ENCODE data around the gene SLC11A2. TPM values are rescaled to one million over a fixed set of nuclear protein-coding genes. Genes with fewer than 3 reads are reported as not detected.

Gene SLC11A2
- total and polyA plus RNA-seq, 2 of the 13 experiments (the other 11 are each of a cell fraction or from before 2014, with no cell fraction given): 71.7 to 77.0 TPM

DNA sequence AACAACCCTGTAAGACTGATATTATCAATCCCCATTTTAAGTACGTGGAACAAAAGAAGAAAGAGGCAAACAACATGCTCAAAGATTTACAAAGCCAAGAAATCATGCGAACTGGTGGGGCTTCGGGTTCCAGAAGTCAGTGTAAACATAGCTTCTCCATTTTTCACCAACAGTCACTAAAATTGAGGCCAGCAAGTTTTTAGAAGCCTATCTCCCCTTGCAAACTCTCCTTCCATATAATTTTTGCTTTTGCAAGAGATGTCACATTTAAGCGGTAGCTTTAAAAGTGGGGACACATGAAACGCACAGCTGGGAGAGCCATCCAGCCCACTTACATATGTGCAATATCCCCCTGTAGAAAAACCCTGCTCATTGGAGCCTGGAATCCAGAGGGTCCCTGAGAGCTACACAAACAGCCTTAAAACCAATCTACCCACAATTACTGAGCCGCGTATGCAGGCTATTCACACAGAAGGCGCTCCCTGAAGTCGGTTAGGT, 797 bp downstream of the SLC11A2 start:
- peak overlapping the region; percentile 95 for H3K9ac ChIP-seq (ENCODE audit: insufficient read depth, low read depth, low read length)
- BruUV-seq (replicated peaks): no TSS peak
- ATAC-seq: no peak
- H2AFZ ChIP-seq (ENCODE audit: low read length): no peak overlapping the region
- H3K79me2 ChIP-seq (ENCODE audit: insufficient read depth, low read length): peaks cover 49% of the 10 kb centered on the region
- CTCF ChIA-PET (ENCODE audit: low intra/inter-chr PET ratio, low total read pairs): no interaction called here
- FAIRE-seq: no peak
- peak overlapping the region; percentile 89 for H3K4me2 ChIP-seq (ENCODE audit: low read depth, low read length)
- intact Hi-C loops (cut with micrococcal nuclease; ENCODE audit: unreplicated experiment) (loop anchor here (10.0 kb wide), 1 partner anchor 1901 kb away; no protein-coding TSS in a partner anchor), in situ Hi-C loops (cut with HindIII; ENCODE audit: extremely low pct_ligation_motif_present, low pct_unique_long_range_greater_than_20kb) (loop anchor here (10.0 kb wide), 1 partner anchor 201 kb away; no protein-coding TSS in a partner anchor)
- peak overlapping the region; percentile 59 to 79 (median 79) for H3K4me3 ChIP-seq (replicated peaks in 1 of 3; ENCODE audit: insufficient read depth in 1 of 3, low read depth in 2 of 3, low read length in 3 of 3)
- 0 out of 2 replicates have a peak, but pooled peaks have one; percentile 25 for TF ChIP-seq ZNF558 (CRISPR knock-in tag; IDR thresholded peaks at IDR 0.05; ENCODE audit: borderline replicate concordance)
- peak; percentile 5; the same call in 1 of the 2 replicates for TF ChIP-seq ZNF335 (CRISPR knock-in tag; IDR thresholded peaks at IDR 0.05)
- peak; percentile 29; the same call in 1 of the 2 replicates for TF ChIP-seq HMG20A (CRISPR knock-in tag; IDR thresholded peaks at IDR 0.05; ENCODE audit: borderline replicate concordance)
- no peak for TF ChIP-seq ZZZ3 (CRISPR knock-in tag; IDR thresholded peaks at IDR 0.05; ENCODE audit: borderline replicate concordance)
- no peak for TF ChIP-seq ARNT2 (CRISPR knock-in tag; IDR thresholded peaks at IDR 0.05; ENCODE audit: low read depth)
- TF ChIP-seq NCOR1 (IDR thresholded peaks at IDR 0.05; ENCODE audit: borderline replicate concordance, low read length): peak; percentile 7; the same call in 1 of the 2 replicates
- 0 out of 2 replicates have a peak, but pooled peaks have one; percentile 51 for TF ChIP-seq ZNF841 (CRISPR knock-in tag; IDR thresholded peaks at IDR 0.05; ENCODE audit: borderline replicate concordance)
- no peak; the same call in 1 of the 2 replicates for TF ChIP-seq ZC3H4 (CRISPR knock-in tag; IDR thresholded peaks at IDR 0.05; ENCODE audit: borderline replicate concordance)
- 0 out of 2 replicates have a peak, but pooled peaks have one; percentile 14 for TF ChIP-seq ISX (CRISPR knock-in tag; conservative IDR thresholded peaks at IDR 0.05)
- 0 out of 4 replicates have a peak, but pooled peaks of 1 of the 2 experiments have one; percentile 15 for TF ChIP-seq HMGXB4 (CRISPR knock-in tag; IDR thresholded peaks at IDR 0.05; ENCODE audit: borderline replicate concordance in 1 of 2, low read depth in 1 of 2)
- 0 out of 2 replicates have a peak, but pooled peaks have one; percentile 37 for TF ChIP-seq HMG20B (CRISPR knock-in tag; conservative IDR thresholded peaks at IDR 0.05)
- TF ChIP-seq TEAD3 (CRISPR knock-in tag; optimal IDR thresholded peaks at IDR 0.05; ENCODE audit: borderline replicate concordance): peak; percentile 8
- TF ChIP-seq SIX4 (CRISPR knock-in tag; IDR thresholded peaks at IDR 0.05): 0 out of 2 replicates have a peak, but pooled peaks have one; percentile 37
- peak; percentile 53; the same call in 1 of the 2 replicates for TF ChIP-seq KDM5A (IDR thresholded peaks at IDR 0.05; ENCODE audit: borderline replicate concordance, low read length)
- 0 out of 2 replicates have a peak, but pooled peaks have one; percentile 6 for TF ChIP-seq FIP1L1 (IDR thresholded peaks at IDR 0.05; ENCODE audit: borderline replicate concordance, insufficient read depth, low read depth, low read length)
- peak; percentile 32; the same call in 1 of the 2 replicates for TF ChIP-seq CEBPG (CRISPR knock-in tag; IDR thresholded peaks at IDR 0.05)
- TF ChIP-seq ZEB1 (IDR thresholded peaks at IDR 0.05; ENCODE audit: insufficient replicate concordance, low read depth): peak; percentile 30
- TF ChIP-seq HOXA5 (CRISPR knock-in tag; IDR thresholded peaks at IDR 0.05): no peak
- TF ChIP-seq TCF7 (IDR thresholded peaks at IDR 0.05; ENCODE audit: low read depth): peak; percentile 41; the same call in 1 of the 2 replicates
- peak; percentile 17; the same call in 1 of the 2 replicates for TF ChIP-seq SIX1 (CRISPR knock-in tag; IDR thresholded peaks at IDR 0.05; ENCODE audit: borderline replicate concordance)
- 0 out of 2 replicates have a peak, but pooled peaks have one; percentile 4 for TF ChIP-seq ZNF264 (CRISPR knock-in tag; IDR thresholded peaks at IDR 0.05)
- TF ChIP-seq THAP11 (CRISPR knock-in tag; IDR thresholded peaks at IDR 0.05): 0 out of 2 replicates have a peak, but pooled peaks have one; percentile 27
- 0 out of 2 replicates have a peak, but pooled peaks have one; percentile 19 for TF ChIP-seq ZNF670 (CRISPR knock-in tag; IDR thresholded peaks at IDR 0.05; ENCODE audit: borderline replicate concordance)
- TF ChIP-seq MYNN (CRISPR knock-in tag; IDR thresholded peaks at IDR 0.05; ENCODE audit: low read depth): no peak
- DNase-seq (ENCODE audit: low spot score): peak; percentile 92
- H3K9me3 ChIP-seq (ENCODE audit: low read length): no peaks in the 10 kb centered on the region
- H3K27me3 ChIP-seq (ENCODE audit: control insufficient read depth in 1 of 2, insufficient read depth in 2 of 2, low read length in 2 of 2): no peaks in the 10 kb centered on the region; a peak in 1 of 5 replicates
- WGBS (ENCODE audit: low lambda C conversion rate): 0% methylated on average over 5 of the region's 9 CpGs
- H3K4me1 ChIP-seq (ENCODE audit: insufficient read depth, low read length): peaks cover 80% of the 10 kb centered on the region
- H4K20me1 ChIP-seq (ENCODE audit: insufficient read depth, low read length): no peaks in the 10 kb centered on the region
- H3K27ac ChIP-seq (ENCODE audit: extremely low read length, insufficient read depth, low read length): peak overlapping the region; percentile 99
- 0 out of 5 replicates have a peak, but pooled peaks cover 0 to 3% of the 10 kb centered on the region in 2 experiments for H3K36me3 ChIP-seq (replicated peaks in 1 of 2; ENCODE audit: control insufficient read depth in 1 of 2, insufficient read depth in 2 of 2, low read length in 2 of 2)
- POLR2A ChIA-PET: interaction anchor here (0.7 to 4.4 kb wide), 14 partner anchors 16 to 261 kb away, joined by 3 to 30 read pairs (median 10); partner anchors contain the start of genes ATF1, CSRNP2, DAZAP2 and LETMD1

All from HepG2 (cell line).